ENCODE data around the gene DOC2A.

GRCh38 chr16:30025574-30025973 is 14.7 kb upstream of the DOC2A start:
- TF ChIP-seq POLR2AphosphoS5 (IDR thresholded peaks at IDR 0.05; ENCODE audit: low read depth, low read length) (no peak), CTCF (IDR thresholded peaks at IDR 0.05) (no peak), SIN3A (IDR thresholded peaks at IDR 0.05; ENCODE audit: borderline replicate concordance, insufficient read depth, low read depth, low read length) (no peak), REST (IDR thresholded peaks at IDR 0.05; ENCODE audit: insufficient read depth in 1 of 2, low read depth in 2 of 2, low read length in 1 of 2) (no peak), TCF7L2 (IDR thresholded peaks at IDR 0.05; ENCODE audit: low read depth, low read length) (no peak)
